HG02884 (cell line): ENCODE measurements around the gene ZNF773.
A peak's percentile ranks its signal among the peaks of the same experiment; 100 is the strongest.
"Not testable (repeated sequence)": the region's sequence is repeated elsewhere in the genome, so short reads cannot be mapped to it uniquely, and the experiment has no call there.

Experiments
- ATAC-seq: cut with Tn5 transposase; IDR thresholded peaks from one replicate; pipeline ENCODE4 v1.9.1; 2021; ENCODE audit warnings: mild to moderate bottlenecking, moderate library complexity; ENCODE audit not compliant: unreplicated experiment

ZNF773 gene

DNA sequence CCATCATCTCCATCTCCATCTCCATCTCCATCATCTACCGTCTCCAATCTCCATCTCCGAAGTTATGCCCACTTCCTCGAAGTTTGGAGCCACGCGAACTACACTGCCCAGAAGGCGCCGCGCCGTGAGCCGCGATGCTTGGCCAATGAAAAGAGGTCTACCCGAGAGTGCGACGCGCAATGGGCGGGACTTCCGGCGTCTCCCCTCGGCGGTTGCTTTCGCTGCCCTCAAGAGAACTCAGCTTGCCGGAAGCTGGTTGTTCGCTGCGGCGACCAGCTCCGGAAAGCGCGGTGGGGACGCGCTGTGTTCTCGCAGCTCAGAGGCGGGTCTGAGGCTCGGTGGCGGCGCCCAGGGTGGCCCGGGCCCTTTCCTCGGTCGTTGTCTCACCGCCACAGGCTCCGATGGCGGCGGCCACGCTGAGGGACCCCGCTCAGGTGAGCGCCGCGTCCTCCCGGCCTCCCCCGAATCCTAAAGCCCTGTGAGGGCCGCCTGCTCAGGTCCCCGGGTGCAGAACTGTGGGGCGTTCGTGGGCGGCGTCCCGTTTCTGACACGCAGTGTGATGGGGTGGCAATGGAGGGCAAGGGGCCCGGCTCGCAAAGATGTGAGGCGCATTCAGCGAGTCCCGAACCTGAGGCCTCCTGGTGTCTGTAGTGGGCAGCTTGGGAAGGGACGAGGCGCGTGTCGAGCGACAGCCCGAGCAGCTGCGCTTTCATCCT lies at the start of gene ZNF773:
Gene ZNF773 (plus strand): TSS at position 259 of the 716 bp plus-strand sequence. CDS start 143 bp downstream, at position 402.
- ATAC-seq = peak; percentile 95

DNA sequence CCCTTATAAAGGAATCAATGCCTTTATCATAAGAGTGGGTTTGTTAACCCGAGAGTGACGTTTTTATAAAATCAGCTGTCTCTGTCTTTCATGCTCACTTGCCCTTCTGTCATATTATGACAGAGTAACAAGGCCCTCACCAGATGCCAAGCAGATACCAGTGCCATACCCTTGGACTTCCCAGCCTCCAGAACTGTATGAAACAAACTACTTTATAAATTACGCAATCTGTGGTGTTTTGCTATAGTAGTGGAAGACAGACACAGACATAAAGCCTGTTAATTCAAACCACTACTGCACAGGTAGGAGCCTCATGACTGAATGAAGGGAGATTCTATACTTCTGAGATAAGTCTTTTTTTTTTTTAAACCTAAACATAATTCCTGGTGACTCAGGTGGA lies 47.4 kb upstream of the ZNF773 start:
- no peak for ATAC-seq

DNA sequence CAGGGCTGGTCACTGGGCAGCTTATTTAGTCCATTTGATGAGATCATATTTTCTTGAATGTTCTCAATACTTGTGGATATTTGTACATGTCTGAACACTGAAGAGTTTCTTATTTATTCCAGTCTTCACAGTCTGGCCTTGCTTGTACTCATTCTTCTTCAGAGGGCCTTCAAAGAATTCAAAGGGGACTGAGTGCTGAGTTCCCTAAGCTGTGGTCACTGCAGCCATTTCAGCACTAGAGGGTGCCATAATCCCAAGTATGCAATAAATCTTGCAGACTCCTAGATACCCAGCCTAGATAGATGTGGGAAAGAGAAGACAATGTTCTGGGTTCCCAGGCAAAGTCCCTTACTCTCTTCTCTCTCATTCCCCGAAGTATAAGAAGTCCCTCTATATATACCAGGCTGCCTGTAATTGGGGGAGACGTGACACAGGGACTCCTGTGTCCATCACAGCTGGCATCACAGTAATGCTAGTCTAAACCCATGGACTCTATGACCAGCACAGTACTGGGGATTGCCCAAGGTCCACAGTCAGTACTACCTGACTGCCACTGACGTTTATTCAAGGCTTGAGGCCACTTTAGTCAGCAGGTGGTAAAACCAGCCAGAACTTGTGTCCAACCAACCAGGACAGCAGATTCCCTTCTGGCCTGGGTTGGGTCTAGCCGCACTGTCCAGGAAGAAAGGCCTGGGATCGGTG lies 33.9 kb upstream of the ZNF773 start:
- no peak for ATAC-seq

DNA sequence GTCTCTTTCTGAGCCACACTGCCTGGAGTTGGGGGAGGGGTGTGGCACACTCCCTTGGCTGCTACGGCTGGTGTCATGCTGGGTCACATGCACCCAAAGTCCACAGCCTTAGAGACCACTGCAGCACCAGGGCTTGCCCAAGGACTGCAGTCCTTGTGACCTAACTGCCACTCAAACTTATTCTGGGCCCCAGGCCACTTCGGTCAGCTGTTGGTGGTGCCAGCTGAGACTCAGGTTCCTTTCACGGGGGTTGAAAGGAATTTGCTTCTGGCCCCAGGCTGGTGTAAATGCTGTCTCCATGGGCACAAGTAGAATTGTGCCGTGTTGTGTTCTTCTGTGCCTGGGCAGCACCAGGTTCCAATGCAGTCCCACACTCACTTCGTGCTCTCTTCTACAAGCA lies 33.2 kb upstream of the ZNF773 start:
- no peak for ATAC-seq

DNA sequence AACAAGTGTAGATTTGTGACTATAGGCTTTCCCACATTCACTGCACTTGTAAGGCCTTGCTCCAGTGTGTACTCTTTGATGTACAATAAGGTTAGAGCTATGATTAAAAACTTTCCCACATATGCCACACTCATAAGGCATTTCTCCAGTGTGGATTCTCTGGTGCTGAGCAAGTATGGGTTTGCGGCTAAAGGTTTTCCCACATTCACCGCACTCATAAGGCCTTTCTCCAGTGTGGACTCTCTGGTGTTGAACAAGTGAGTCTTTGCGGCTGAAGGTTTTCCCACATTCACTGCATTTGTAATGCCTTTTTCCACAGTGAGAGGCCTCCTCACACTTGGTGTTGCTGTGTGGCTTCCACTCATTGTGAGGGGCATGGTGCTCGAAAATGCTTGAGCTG lies 26.1 kb upstream of the ZNF773 start:
- no peak for ATAC-seq

DNA sequence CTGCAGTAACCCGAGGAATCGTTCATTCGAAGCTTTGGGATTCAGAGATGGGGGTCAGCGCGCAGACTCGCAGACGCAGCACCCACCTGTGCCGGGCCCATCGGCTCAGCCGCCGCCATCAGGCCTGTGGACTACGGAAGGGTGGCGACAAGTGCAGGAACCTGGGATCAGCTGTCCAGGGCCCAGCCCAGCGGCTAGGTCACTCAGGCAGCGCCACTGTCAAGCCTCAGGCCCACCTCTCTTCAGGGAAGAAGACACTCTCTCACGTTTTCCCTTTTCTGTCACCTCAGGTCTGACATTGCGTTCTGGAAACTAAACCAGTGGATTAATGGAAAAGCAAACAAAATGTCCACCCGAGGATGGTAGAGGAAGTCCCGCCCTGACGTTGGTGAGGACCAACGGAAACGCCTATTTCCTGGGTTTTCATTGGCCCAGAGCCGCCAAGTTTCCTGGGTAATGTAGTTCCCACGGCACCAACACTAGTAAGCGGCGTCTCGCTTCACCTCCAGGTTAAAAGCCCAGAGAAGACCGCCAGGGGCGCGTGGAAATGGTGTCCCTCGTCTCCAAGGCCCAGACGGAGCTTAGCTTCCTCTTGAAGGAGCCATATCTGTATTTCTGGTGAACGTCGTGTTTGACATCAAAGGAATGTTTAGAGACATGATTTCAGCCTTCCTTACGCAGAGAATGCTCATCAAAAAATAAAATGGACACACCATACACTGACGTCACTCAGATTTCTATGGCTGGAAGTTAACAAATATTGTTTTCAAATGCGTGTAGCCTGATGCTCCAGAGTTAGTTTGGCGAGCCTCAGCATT lies 22.3 kb upstream of the ZNF773 start, which contains the start of gene ZNF772:
Gene ZNF772 (minus strand): TSS at position 376 of the 818 bp plus-strand sequence. CDS start 257 bp downstream, at position 119.
- ATAC-seq = peak; percentile 92

DNA sequence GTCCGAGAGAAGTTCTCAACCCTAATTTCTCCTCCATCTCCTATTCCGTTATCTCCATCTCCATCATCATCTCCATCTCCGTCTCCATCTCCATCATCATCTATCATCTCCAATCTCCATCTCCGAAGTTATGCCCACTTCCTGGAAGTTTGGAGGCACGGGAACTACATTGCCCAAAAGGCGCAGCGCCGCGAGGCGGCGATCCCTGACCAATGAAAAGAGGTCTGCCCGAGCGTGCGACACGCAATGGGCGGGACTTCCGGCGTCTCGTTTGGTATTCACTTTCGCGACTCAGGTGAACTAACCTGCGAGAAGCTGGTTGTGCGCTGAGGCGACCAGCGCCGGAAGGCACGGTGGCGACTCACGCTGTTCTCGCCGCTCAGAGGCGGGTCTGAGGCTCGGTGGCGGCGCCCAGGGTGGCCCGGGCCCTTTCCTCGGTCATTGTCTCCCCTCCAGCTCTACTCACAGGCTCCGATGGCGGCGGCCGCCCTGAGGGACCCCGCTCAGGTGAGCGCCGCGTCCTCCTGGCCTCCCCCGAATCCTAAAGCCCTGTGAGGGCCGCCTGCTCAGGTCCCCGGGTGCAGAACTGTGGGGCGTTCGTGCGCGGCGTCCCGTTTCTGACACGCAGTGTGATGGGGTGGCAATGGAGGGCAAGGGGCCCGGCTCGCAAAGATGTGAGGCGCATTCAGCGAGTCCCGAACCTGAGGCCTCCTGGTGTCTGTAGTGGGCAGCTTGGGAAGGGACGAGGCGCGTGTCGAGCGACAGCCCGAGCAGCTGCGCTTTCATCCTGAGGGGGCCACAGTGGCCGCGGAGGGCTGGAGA lies 12.1 kb upstream of the ZNF773 start, which contains the start of gene ZNF419:
Gene ZNF419 (plus strand): TSS at position 274 of the 822 bp plus-strand sequence. CDS start 201 bp downstream, at position 475.
- peak; percentile 87 for ATAC-seq

DNA sequence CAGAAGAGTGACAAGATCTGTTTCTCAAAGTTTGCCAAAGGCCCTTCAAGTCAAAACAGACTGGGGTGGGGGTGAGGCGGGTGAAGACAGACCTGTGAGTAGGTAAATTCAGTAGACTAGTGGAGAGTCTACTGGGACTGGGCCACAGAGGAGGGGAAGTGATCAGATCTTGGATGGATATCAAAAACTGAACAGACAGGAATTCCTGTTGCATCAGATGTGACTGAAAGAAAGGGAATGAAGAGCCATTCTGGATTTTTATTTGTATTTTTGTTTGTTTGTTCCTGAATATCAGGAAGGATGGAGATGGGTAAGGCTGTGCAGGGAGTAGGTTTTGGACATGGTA lies 11.5 kb upstream of the ZNF773 start:
- ATAC-seq = not testable (repeated sequence)

DNA sequence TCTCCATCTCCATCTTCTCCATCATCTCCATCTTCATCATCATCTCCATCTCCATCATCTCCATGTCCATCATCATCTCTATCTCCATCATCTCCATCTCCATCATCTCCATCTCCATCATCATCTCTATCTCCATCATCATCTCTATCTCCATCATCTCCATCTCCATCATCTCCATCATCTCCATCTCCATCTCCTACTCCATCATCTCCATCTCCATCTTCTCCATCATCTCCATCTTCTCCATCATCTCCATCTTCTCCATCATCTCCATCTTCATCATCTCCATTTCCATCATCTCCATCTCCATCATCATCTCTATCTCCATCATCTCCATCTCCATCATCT lies 432 bp upstream of the ZNF773 start:
- not testable (repeated sequence) for ATAC-seq

DNA sequence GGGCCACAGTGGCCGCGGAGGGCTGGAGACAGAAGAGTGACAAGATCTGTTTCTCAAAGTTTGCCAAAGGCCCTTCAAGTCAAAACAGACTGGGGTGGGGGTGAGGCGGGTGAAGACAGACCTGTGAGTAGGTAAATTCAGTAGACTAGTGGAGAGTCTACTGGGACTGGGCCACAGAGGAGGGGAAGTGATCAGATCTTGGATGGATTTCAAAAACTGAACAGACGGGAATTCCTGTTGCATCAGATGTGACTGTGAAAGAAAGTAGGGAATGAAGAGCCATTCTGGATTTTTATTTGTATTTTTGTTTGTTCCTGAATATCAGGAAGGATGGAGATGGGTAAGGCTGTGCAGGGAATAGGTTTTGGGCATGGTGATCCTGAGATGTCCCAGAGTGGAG lies 662 bp downstream of the ZNF773 start:
- ATAC-seq = not testable (repeated sequence)

DNA sequence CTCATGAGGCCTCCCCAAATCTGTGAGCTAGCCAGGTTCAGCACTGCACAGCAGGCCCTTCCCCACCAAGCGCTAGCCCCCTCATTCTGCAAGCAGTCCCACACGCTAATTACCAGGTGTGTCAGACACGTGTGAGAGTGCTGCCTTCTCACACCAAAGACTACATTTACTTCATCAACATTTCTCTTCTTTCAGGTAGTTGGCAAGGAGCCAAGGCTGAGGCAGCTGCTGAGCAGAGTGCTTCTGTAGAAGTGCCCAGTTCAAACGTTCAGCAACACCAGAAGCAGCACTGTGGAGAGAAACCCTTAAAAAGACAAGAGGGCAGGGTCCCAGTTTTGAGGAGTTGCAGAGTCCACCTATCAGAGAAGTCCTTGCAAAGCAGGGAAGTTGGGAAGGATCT lies 6.4 kb downstream of the ZNF773 start:
- no peak for ATAC-seq

DNA sequence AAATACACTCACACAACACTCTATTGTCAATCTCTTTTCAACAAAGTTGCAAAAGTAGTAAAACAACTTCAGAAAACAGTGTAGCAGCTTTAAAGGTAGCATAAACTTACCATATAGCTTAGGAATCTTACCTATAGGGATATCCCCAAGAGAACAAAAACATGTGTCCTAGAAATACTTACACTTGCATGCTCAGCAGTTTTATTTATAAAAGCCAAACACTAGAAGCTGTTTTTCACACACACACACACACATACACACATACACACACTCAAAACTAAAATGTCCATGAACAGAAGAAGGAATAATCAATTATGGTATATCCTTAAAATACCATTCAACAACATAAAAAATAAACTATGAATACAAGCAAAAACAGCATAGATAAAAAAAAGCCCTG lies 11.7 kb downstream of the ZNF773 start:
- ATAC-seq = no peak

DNA sequence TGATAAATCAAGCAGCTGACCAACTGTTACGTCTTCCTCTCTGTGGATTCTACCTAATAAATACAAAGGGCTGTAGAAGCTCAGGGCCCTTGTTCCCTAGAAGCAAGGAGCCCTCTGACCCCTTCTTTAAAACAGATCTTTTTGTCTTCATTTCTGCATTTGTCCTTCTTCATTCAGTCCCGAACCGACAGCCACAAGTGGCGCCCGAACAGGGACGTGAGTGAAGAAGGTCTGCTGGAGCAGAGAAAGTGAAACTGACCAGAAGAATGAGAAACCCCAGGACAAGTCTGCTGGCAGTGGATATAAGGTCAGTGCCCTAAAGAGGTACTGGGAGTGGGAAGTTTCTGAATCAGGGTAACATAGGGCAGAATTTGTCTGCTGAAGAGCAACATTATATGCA lies 13.1 kb downstream of the ZNF773 start:
- ATAC-seq = no peak

DNA sequence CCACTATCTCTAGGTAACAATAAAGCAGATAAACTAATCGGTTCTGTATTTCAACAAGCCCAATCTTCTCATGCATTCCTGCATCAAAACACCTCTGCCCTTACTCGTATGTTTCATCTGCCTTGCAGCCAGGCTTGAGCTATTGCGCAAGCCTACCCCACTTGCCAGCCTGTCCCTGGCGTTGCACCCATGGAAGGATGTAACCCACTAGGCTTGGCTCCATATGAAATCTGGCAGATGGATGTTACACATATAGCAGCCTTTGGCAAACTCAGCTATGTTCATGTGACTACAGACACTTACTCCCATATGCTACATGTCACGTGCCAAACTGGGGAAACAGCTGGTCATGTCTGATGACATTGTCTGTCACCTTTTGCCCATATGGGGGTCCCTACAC lies 15.5 kb downstream of the ZNF773 start:
- ATAC-seq = no peak

DNA sequence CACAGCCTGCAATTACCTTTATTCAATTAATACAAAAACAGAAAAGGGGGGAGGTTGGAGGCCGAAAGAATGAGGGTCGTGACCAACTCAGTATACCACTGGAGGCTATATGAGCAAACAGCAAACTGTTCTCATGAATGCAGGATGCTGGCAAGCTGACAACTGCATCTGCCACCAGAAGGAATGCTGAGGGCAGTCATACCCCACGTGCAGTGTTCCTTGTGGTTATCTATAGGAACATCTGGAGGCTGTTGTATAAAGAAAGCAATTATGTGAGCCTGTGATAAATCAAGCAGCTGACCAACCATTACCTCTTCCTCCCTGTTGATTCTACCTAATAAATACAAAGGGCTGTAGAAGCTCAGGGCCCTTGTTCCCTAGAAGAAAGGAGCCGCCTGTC lies 18.3 kb downstream of the ZNF773 start:
- ATAC-seq = not testable (repeated sequence)

DNA sequence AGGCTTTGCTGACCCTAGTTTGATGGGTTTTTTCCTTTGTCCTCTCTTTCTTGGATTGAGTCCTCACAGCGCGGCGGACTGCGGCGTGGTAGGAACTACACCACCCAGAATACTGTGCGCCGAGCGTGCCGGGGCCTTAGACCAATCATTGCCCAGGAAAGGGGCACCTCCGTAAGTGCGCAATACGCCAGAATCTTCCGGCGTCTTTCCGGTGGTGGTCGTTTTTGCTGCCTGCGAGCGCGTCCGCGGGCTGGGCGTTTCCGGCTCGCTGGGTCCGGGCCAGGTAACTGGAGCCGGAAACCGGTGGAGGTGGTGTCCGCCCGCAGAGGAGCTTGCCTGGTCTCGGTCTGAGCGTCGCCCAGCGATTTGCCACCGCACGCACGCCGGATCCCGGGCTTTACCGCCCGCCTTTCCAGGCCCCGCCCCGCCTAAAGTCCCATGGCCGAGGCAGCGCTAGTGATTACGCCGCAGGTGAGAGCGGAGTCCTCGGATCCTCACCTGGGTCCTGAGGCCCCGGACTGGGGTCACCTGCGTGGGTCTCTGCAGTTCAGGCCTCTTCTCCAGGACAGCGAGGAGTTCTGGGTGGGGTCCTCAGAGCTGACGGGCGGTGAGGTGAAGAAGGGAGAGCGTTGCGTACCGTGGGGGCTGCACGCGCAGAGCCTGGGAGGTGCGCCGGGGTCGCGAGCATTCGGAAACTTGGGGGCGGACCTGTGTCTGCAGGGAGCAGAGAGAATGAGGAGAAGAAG lies 27.6 kb downstream of the ZNF773 start, which contains the start of gene ZNF549:
Gene ZNF549 (plus strand): TSS at position 221 of the 746 bp plus-strand sequence. CDS start 218 bp downstream, at position 439.
- peak; percentile 98 for ATAC-seq

DNA sequence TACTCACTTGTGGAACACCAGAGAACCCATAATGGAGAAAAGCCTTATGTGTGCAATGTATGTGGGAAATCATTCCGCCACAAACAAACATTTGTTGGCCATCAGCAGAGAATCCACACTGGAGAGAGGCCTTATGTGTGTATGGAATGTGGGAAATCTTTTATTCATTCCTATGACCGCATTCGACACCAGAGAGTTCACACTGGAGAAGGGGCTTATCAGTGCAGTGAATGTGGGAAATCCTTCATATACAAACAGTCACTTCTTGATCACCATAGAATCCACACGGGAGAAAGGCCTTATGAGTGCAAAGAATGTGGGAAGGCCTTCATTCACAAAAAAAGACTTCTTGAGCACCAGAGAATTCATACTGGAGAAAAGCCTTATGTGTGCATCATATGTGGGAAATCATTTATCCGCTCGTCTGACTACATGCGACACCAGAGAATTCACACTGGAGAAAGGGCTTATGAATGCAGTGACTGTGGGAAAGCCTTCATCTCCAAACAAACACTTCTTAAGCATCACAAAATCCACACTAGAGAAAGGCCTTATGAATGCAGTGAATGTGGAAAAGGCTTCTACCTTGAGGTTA lies 38.3 kb downstream of the ZNF773 start:
- ATAC-seq = no peak

DNA sequence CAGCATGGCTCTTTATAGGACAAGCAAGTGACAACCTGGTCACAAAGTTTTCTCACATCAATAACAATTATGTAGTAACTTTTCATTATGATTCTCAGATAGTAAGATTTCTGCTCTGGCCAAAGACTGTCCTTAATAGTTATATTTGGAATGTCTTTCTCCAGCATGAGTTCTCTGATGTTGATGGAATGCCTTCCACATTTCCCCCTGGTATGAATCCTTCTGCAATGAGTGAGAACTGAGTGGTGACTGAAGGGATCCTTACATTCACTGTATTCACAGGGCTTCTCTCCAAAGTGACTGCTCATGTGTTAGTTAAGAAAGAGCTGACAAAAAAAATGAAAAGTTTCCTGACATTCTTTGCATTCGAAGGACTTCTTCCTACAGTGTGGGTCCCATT lies 46.8 kb downstream of the ZNF773 start:
- ATAC-seq = no peak

DNA sequence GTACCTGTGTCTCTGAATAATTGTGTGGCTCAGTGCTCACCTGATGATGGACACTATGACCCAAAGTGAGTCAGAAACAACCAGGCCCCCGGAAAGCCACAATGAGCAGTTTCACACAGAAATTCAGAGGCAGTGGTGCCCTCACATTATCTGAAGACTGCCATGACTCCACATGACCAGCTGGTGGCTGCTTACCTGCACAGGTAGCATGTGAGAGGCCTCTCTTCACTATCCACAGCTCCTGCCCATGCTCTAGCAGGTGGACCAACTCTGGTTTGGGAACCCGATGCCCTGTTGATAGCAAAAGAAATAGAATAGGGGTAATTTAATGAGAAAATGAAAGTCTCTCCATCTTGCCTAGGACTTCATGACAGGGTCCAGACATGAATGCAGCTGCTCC lies 52.7 kb downstream of the ZNF773 start:
- no peak for ATAC-seq
